HepG2 (cell line): ENCODE measurements around the gene CMIP.

Experiments
- CHCHD3 ChIP-seq: sonication (generic); formaldehyde crosslinking; IDR thresholded peaks from 2 replicates; pipeline ENCODE4 v1.8.0; 2022; ENCODE audit warnings: mild to moderate bottlenecking, missing genetic modification reagents, moderate library complexity
- JUN ChIP-seq: sonication (generic); formaldehyde crosslinking; IDR thresholded peaks from 2 replicates; pipeline ENCODE4 v1.4.0; 2020; ENCODE audit warnings: mild to moderate bottlenecking, missing genetic modification reagents
- KLF9 ChIP-seq: IDR thresholded peaks from 2 replicates; pipeline ENCODE4 v1.6.1; 2016; ENCODE audit warnings: low read depth
- PHF21A ChIP-seq: sonication (generic); formaldehyde crosslinking; IDR thresholded peaks from 2 replicates; pipeline ENCODE4 v1.5.0; 2020; ENCODE audit warnings: mild to moderate bottlenecking, missing genetic modification reagents
- POLR2A ChIP-seq, 2 experiments: IDR thresholded peaks; 2 replicates each; pipeline ENCODE4 v1.6.1; 2011; ENCODE audit warnings: low read depth in 2 of 2, low read length in 2 of 2, mild to moderate bottlenecking in 1 of 2, moderate library complexity in 1 of 2; ENCODE audit not compliant: insufficient read depth in 1 of 2
- TAF1 ChIP-seq: sonication (generic); formaldehyde crosslinking; IDR thresholded peaks from 2 replicates; pipeline ENCODE4 v1.4.0; 2020; ENCODE audit warnings: missing genetic modification reagents
- ZFYVE20 ChIP-seq: sonication (generic); formaldehyde crosslinking; IDR thresholded peaks from 2 replicates; pipeline ENCODE4 v1.8.0; 2023; ENCODE audit warnings: low read depth, mild to moderate bottlenecking, moderate library complexity, missing genetic modification reagents, borderline replicate concordance
- ZNF207 ChIP-seq: fragments of 450-650 bp; IDR thresholded peaks from 2 replicates; pipeline ENCODE4 v1.6.1; 2016; ENCODE audit warnings: antibody characterized with exemption, borderline replicate concordance
- ZNF232 ChIP-seq: sonication (generic); formaldehyde crosslinking; IDR thresholded peaks from 2 replicates; pipeline ENCODE4 v1.4.0; 2020; ENCODE audit warnings: missing genetic modification reagents, borderline replicate concordance
- ZSCAN25 ChIP-seq: sonication (generic); formaldehyde crosslinking; IDR thresholded peaks from 2 replicates; pipeline ENCODE4 v1.8.0; 2022; ENCODE audit warnings: mild to moderate bottlenecking, missing genetic modification reagents
- TF ChIP-seq, protein P1 (sequence below): sonication (generic); formaldehyde crosslinking; IDR thresholded peaks from 2 replicates; pipeline ENCODE4 v1.5.0; 2020; ENCODE audit warnings: mild to moderate bottlenecking, missing genetic modification reagents, moderate library complexity
- TF ChIP-seq, protein P2 (sequence below): fragments of 450-650 bp; IDR thresholded peaks from 2 replicates; pipeline ENCODE4 v1.6.1; 2016
- TF ChIP-seq, protein P3 (sequence below): sonication (generic); formaldehyde crosslinking; IDR thresholded peaks from 2 replicates; pipeline ENCODE4 v1.4.0; 2020; ENCODE audit warnings: mild to moderate bottlenecking, missing genetic modification reagents
- TF ChIP-seq, protein P4 (sequence below): IDR thresholded peaks from 2 replicates; pipeline ENCODE4 v1.6.1; 2016; ENCODE audit warnings: missing biosample characterization, missing genetic modification reagents, low read depth

DNA sequence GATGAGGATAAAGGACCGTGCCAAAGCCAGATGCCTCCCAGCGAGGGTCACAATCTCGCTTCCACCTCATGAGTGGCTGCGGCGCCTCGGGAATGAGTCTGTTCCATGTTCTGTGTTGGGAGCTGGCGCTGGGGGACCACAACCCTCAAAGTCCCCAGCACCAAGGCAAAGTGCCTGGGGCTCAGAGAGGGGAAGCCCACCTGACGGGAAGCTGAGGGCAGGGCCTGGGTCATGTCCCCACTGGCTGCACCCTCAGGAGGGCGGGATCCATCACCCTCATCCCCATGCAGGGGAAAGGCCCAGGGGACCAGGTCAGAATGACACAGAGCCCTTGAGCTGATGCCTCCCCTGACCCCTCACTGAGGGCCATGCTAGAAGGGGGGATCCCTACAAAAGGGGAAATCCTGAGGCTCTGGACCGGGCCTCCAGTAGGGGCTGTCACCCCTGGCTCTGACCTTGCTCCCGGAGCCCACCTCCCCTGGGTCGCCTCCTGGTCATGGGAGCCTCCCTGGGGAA is 183.2 kb downstream of the CMIP start:
- TF ChIP-seq PHF21A (CRISPR knock-in tag) = no peak
- no peak for TF ChIP-seq ZFYVE20 (CRISPR knock-in tag)
- no peak for TF ChIP-seq TAF1
- TF ChIP-seq, protein P1, sequence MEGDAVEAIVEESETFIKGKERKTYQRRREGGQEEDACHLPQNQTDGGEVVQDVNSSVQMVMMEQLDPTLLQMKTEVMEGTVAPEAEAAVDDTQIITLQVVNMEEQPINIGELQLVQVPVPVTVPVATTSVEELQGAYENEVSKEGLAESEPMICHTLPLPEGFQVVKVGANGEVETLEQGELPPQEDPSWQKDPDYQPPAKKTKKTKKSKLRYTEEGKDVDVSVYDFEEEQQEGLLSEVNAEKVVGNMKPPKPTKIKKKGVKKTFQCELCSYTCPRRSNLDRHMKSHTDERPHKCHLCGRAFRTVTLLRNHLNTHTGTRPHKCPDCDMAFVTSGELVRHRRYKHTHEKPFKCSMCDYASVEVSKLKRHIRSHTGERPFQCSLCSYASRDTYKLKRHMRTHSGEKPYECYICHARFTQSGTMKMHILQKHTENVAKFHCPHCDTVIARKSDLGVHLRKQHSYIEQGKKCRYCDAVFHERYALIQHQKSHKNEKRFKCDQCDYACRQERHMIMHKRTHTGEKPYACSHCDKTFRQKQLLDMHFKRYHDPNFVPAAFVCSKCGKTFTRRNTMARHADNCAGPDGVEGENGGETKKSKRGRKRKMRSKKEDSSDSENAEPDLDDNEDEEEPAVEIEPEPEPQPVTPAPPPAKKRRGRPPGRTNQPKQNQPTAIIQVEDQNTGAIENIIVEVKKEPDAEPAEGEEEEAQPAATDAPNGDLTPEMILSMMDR (CRISPR knock-in tag) = no peak
- TF ChIP-seq, protein P2, sequence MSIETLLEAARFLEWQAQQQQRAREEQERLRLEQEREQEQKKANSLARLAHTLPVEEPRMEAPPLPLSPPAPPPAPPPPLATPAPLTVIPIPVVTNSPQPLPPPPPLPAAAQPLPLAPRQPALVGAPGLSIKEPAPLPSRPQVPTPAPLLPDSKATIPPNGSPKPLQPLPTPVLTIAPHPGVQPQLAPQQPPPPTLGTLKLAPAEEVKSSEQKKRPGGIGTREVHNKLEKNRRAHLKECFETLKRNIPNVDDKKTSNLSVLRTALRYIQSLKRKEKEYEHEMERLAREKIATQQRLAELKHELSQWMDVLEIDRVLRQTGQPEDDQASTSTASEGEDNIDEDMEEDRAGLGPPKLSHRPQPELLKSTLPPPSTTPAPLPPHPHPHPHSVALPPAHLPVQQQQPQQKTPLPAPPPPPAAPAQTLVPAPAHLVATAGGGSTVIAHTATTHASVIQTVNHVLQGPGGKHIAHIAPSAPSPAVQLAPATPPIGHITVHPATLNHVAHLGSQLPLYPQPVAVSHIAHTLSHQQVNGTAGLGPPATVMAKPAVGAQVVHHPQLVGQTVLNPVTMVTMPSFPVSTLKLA = no peak
- TF ChIP-seq KLF9 = no peak
- TF ChIP-seq, protein P3, sequence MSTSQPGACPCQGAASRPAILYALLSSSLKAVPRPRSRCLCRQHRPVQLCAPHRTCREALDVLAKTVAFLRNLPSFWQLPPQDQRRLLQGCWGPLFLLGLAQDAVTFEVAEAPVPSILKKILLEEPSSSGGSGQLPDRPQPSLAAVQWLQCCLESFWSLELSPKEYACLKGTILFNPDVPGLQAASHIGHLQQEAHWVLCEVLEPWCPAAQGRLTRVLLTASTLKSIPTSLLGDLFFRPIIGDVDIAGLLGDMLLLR (CRISPR knock-in tag) = no peak
- TF ChIP-seq ZSCAN25 (CRISPR knock-in tag) = no peak
- TF ChIP-seq, protein P4, sequence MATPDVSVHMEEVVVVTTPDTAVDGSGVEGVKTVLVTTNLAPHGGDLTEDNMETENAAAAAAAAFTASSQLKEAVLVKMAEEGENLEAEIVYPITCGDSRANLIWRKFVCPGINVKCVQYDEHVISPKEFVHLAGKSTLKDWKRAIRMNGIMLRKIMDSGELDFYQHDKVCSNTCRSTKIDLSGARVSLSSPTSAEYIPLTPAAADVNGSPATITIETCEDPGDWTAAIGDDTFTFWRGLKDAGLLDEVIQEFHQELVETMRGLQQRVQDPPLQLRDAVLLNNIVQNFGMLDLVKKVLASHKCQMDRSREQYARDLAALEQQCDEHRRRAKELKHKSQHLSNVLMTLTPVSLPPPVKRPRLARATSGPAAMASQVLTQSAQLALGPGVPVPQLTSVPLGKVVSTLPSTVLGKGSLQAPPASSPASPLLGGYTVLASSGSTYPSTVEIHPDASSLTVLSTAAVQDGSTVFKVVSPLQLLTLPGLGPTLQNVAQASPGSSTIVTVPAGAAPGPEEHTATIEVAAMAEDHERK (CRISPR knock-in tag) = no peak
- no peak for TF ChIP-seq ZNF207
- no peak for TF ChIP-seq CHCHD3 (CRISPR knock-in tag)
- no peak for TF ChIP-seq POLR2A (IDR thresholded peaks at IDR 0.05; ENCODE audit: insufficient read depth in 1 of 2, low read depth in 2 of 2, low read length in 2 of 2)
- TF ChIP-seq ZNF232 (CRISPR knock-in tag) = no peak
- no peak for TF ChIP-seq JUN (CRISPR knock-in tag)
